ENCODE results near the gene BTAF1.

- TF ChIP-seq, protein P1, sequence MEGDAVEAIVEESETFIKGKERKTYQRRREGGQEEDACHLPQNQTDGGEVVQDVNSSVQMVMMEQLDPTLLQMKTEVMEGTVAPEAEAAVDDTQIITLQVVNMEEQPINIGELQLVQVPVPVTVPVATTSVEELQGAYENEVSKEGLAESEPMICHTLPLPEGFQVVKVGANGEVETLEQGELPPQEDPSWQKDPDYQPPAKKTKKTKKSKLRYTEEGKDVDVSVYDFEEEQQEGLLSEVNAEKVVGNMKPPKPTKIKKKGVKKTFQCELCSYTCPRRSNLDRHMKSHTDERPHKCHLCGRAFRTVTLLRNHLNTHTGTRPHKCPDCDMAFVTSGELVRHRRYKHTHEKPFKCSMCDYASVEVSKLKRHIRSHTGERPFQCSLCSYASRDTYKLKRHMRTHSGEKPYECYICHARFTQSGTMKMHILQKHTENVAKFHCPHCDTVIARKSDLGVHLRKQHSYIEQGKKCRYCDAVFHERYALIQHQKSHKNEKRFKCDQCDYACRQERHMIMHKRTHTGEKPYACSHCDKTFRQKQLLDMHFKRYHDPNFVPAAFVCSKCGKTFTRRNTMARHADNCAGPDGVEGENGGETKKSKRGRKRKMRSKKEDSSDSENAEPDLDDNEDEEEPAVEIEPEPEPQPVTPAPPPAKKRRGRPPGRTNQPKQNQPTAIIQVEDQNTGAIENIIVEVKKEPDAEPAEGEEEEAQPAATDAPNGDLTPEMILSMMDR (IDR thresholded peaks at IDR 0.05): no peak
- no peak for TF ChIP-seq POLR2A (IDR thresholded peaks at IDR 0.05)
Measured at GRCh38 chr10:91969297-91969696, 45.7 kb downstream of the BTAF1 start.

All from thyroid gland (tissue), 4 donors.